Measurements from ENCODE around the gene DIRAS1.
"Not testable (repeated sequence)": the region's sequence is repeated elsewhere in the genome, so short reads cannot be mapped to it uniquely, and the experiment has no call there.

Gene DIRAS1

DNA sequence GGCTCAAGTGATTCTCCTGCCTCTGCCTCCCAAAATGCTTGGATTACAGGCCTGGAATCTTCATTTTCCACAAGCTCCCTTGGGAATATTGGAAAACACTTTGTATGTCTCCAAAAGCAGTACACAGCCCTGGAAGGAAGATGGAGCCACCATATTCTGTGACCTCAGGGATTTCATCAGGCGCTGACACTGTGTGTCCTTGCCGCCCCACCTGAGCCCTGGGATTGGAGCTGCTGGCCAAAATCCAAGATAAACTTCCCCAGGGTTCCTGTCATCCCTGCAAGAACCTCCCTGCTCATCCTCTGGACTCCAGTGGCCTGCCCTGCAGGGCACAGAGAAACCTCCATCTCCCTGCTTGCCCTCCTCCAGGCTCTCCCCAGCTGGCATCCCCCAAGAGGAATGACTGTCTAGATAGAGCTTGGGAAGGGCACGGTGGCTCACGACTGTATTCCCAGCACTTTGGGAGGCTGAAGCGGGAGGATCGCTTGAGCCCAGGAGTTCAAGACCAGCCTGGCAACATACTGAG, 17.4 kb downstream of the DIRAS1 start:
- DNase-seq = no peak

DNA sequence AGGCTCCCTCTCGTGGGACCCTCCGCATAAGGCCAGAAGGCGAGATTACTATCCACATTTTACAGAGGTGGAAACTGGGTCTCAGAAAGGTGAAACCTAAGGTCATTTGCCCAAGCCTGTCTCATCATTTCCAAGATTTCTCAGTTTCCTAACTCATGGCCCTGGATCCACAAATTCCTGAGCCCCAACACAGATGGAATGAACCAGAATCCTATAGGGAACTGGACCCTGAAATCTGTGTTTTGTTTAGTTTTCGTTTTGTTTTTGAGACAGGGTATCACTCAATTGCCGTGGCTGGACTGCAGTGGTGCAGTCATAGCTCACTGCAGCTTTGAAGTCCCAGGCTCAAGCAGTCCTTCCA, 18.1 kb downstream of the DIRAS1 start:
- no peak for DNase-seq

DNA sequence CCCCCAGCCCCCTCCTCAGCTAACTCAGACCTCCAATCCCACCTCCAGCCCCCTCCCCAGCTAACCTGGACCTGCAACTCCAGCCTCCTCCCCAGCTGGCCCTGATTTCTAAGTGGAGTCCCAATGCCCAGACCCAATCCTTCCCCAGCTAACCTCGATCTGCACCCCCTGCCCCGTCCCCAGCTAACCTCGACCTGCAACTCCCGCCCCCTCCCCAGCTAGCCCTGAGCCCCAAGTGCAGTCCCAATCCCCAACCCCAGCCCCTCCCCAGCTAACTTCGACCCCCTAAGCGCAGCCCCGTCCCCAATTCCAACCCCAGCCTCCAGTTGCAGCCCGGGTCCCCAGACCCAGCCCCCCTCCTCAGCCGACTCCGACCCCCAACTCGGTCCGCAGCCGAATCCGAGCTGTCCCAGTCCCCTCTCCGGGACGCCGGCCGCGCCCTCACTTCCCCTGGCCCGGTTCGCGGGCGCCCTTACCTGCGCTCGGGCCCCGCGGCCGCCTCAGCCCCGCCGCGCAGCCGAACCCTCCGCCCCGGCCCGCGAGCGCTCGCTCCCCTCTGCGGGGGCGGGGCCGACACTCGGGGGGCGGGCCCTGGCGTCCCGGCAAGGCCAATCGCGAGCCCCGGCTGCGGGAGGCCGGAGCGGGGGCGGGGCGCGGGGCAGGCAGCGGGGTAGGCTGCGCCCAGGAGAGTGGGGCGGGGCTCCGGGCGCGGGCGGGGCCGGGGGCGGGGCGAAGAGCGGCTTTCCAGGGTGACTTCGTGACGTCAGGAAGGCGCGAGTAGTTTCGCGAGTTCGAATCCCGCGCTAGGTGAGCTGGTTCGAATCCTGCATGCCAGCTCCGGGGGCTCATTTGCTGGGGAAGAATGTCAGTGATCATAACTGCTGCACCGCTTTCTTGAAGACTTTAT, 18.7 kb downstream of the DIRAS1 start, which contains the start of gene GNG7:
Gene GNG7 (minus strand): TSS at position 525 of the 907 bp plus-strand sequence. CDS start 182,006 bp downstream, outside the sequence.
- peak; percentile 94 for DNase-seq

DNA sequence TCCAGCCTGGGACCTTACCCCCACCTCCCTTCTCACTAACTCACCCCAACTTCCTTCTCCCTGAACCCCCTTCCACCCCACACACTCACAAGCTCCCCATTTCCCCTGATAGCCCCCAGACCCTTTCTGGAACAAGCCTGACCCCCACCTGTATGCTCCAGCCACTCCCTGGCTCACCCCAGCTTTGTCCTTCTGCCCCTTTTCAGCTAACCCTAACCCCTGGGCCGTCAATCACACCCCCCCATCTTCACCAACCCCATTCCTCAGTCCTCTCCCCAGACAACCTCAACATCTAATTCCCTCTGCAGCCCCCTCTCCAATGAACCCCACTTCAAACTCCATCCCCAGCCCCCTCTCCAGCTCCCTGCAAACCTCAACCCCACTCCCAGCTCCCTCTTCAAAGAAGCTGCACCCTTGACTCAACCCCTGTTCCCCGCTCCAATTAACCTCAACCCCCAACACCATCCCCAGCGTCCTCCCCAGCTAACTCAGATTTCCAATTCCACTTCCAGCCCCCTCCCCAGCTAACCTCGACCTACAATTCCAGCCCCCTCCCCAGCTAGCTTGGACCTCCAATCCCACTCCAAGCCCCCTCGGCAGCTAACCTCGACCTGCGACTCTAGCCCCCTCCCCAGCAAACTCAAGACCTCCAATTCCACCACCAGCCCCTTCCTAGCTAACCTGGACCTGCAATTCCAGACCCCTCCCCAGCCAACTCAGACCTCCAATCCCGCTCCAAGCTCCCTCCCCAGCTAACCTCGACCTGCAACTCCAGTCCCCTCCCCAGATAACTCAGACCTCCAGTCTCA, 19.6 kb downstream of the DIRAS1 start:
- no peak for DNase-seq

DNA sequence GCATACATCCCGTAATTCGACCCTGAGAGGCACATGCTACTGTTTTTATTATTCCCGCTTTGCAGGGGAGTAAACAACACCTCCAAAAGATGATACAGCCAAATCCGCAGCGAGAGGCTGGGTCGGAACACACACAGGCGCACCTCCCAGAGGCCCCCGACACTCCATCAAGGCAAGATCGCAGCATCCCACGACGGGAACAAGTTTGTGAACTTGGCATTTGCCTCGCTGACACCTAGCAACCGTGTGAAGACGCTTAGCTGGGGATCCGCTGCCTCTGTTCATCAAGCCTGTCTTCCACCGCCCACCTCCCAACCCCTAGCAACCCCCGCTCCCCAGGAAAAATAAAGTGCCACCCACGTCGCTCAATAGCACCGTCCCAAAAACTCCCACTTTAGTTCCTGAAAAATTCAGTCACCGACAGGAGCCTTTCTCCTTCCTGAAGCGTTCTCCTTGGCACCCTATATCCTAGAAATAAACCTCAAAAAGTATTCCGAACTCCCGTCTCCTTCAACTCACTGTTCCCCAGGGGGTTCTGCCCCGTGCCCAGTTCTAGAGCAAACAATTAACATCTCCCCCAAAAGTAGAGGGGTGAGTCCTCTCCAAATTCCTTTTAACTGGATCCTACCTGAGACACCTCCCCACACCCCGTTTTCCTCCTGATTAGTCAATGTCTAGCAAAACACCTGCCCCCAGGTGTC, 20.4 kb downstream of the DIRAS1 start:
- no peak for DNase-seq

DNA sequence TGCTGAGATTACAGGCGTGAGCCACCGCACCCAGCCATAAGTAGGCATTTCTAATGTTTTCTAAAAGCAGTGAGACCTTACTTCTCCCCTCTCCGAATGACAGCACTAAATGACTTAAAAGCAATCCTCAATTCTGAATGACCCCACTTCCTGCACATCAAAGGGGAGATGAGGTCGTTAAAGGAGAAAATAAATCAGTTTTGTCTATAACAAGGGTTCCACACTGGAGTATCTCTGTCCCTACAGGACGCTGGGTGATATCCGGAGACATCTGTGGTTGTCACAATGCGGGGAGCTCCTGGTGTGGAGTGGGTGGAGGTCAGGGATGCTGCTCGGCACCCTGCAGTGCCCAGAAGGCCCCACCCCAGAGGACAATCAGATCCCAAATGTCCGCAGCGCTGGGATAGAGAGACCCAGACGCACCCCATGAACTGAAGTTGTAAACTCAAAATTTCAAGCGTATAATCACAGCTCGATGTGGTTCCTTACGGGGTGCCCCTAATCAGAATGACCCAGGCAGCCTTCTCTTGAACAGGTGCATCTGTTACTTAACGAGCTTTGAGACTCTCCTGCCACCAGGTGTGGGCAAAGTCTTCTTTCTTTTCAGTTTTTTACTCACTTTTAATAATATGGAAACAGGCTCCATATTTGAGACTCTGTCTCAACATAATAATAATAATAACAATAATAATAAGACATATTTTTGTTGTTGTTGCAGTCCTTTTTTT, 21.6 kb downstream of the DIRAS1 start:
- DNase-seq = no peak

DNA sequence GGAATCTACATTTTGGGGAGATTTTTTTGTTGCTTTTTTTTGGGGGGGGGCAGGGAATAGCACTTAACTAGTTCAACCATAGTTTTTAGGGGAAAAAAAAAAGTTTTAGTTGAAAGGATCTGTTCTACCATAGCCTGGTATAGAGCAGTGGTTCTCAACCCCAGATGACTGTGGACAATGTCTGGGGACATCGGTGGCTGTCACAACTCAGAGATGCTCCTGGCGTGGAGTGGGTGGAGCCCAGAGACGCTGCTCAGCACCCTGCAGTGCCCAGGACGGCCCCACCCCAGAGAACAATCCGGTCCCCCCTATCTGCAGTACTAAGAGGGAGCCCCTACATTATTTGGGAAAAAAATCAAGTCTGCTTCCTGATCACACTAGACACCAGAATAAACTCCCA, 27.0 kb downstream of the DIRAS1 start:
- DNase-seq = no peak

DNA sequence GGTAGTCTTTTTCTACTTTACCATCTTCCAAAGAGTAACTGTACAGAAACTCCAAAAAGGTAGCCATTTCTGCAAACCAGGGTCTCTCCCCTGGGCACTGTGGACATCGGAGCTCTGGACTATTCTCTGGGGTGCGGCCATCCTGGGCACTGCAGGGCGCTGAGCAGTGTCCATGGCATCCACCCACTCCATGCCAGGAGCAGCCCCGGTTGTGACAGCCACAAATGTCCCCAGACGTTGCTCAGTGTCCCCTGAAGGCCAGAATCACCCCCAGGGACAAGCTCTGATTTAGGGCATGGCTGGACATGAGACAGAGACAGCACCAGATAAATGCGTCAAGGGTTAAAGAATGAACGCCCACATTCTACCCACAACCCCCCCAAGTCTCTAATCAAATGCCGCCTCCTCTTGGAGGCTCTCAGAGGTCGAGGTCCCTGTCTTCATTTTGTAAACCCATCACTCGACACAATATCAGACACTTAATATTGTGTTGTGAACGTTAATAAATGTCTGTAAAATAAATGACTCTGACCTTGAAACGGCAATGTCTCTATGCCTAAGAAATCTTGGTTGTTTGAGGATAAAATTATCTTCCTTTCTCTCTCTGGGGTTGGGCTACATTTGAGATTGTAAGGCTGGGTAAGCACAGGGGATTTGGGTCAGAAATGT, 27.5 kb downstream of the DIRAS1 start:
- DNase-seq = no peak

DNA sequence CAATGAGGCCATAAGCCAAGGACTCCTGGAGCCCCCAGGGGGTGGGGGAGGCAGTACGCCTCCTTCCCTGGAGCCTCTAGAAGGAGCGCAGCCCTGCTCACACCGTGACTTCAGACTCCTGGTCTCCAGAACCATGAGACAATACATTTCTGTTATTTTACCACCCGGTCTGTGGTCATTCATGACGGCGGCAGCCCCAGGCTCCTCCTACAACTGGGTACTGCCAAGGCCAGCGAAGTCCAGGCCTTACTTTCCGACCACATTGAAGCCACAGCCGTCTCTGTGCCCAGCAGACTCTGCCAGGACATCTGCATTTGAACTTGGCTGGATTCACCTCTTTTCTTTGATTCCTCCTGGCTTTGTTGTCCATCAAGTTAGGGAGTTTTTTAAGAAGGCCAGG, 29.2 kb downstream of the DIRAS1 start:
- DNase-seq = no peak

DNA sequence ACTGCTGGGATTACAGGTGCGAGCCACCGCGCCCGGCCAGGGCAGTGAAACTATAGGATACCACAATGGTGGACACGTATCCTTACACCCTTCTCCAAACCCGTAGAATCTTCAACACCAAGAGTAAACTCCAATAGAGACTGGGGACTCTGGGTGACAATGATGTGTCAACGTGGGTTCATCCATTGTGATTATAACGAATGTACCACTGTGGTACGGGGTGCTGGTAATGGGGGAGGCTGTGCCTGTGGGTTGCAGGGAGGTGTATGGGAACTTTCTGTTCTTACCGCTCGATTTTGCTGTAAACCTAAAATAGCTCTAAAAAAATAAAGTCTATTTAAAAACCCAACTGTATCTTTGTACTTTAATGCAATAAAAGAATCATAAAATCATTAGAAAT, 30.3 kb downstream of the DIRAS1 start:
- no peak for DNase-seq

DNA sequence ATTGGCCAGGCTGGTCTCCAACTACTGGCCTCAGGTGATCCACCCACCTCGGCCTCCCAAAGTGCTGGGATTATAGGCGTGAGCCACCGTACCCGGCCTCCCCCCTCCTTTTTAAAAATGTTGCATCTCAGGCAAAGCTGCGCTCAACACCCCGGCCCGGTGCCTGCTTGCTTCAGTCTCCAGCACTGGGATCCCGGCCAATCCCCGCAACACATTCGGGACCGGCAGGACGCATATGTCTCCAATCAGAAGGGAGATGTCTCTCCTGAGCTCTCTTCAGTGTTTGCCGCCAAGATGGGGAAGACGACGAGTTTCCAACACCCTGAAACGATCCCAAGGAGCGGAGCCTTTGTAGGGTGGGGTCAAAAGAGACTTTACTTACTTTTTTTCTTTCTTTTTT, 34.8 kb downstream of the DIRAS1 start:
- DNase-seq = no peak

DNA sequence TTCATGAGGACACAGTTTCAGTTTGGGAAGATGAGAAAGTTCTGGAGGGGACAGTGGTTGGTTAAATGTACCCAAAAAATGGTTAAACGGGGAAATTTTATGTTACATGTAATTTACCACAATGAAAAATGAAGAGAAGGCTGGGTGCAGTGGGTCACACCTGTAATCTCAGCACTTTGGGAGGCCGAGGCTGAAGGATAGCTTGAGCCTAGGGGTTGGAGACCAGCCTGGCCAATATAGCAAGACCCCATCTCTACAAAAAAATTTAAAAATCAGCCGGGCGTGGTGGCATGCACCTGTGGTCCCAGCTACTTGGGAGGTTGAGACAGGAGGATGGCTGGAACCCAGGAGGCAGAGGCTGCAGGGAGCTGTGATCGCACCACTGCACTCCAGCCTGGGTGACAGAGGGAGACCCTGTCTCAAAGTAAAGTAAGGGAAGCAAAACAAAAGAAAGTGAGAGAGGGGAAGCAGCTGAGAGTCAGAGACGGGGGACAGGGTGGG, 35.9 kb downstream of the DIRAS1 start:
- no peak for DNase-seq

DNA sequence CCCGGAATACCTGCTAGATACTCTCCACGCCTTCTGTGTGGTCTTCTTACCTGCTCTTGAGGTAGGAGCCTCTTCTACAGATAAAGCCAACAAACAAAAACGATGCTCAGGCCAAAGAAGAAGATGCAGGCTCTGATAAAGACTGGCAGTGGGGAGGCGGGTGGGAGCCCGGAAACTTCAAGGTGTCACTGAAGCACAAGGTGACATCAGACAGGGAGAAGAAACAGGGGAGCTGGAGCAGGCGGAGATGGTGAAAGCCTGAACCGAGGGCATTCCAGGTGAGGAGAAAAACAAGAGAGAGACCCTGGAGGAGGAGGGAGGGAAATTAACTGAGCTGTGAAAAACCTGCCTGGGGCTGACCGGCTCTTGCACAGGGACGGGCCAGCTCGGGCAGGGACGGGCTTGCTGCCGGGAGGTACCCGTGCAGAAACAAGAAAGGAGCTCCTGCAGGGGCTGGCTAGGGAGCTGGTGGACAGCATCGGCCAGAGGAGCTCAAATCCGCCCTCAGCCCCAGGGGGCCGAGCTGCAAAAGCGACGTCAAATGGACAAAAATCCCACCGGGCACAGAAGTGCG, 37.7 kb downstream of the DIRAS1 start:
- no peak for DNase-seq

DNA sequence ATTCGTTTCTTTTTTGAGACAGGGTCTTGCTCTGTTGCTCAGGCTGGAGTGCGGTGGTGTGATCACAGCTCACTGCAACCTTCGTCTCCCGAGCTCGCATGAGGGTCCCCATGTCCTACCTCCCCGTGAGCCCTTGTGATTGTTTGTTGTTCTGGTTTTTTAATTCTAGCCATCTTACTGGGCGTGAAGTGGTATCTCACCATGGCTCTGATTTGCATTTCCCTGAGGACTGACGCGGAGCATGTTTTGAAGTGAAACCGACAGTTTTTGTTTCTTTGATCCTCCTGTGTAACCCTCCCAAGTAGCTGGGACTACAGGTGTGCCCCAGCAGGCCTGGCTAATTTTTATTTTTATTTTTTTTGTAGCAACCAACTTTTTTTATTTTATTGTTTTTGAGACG, 40.4 kb downstream of the DIRAS1 start:
- no peak for DNase-seq

DNA sequence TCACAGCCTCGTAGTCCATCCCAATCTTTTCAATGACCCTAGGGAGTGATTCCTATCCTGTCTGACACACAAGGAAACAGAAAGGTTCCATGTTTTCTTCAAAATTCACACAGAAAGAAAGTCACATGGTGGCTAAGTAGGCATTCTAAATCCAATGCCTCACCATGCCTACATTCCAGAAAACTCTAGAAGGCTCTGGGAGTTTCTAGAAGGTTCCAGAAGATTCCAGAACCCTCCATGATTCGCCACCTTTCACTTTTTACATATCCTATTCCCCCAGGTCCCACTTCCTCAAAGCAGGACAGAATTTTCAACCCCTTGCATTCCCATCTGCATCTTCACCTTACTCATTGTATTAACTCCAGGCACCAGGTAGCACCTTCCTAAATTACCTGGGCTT, 41.7 kb downstream of the DIRAS1 start:
- no peak for DNase-seq

DNA sequence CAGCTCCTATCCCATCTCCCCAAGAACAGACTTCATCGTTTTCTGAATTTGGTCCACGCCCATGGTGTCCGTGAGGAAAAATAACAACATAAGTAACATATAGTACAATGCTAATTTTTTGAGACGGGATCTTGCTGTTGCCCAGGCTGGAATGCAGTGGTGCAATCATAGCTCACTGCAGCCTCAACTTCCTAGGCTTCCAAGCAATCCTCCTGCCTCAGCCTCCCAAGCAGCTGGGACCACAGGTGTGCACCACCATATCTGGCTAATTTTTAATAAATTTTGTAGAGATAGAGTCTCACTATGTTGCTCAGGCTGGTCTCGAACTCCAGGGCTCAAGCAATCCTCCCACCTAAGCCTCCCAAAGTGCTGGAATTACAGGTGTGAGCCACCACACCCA, 42.2 kb downstream of the DIRAS1 start:
- not testable (repeated sequence) for DNase-seq

DNA sequence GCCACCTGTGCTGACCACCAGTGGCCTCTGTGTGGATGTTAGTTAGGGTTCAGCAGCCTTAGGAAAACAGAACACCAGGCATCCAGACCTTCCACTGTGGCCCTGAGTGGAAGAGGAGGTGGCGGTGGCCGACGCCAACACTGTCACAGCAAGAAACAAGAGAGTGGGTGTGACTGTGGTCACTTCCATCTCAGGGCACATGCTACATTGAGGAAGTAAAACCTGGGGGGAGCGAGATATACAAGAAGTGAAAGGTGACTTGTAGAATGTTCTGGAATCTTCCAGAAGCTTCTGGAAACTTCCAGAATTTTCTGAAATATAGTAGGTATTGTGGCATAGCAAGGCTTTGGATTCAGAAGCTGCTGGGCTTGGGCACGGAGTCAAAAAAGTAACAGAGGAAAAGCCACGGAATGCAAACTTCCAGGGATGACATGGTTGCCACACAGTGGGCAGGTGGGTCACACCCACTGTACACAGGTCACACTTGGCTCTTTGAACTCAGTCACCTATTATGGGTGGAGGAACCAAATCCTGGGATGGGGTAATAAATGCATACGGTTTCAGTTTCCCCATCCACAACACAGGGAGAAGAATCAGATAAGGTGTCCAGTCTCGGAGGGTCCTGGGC, 43.0 kb downstream of the DIRAS1 start:
- peak; percentile 15 for DNase-seq

DNA sequence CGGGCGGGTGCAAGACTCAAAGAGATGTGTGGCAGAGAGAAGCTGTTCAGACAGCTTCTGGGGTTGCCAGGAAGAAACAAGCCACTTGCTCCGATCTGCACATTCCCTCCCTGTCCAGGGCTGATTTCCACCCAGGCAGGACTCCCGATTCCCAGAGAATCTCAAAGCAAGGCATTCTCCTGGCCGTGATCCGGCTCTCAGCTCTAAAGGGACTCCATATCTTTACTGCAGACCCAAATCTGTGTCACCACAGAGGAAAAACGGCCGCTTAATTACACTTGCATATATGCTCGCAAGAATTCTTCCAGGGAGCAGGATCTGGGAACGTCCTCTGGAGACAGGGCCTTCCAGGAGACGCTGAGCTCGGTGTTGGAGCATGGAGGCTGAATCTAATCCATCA, 44.3 kb downstream of the DIRAS1 start:
- no peak for DNase-seq

DNA sequence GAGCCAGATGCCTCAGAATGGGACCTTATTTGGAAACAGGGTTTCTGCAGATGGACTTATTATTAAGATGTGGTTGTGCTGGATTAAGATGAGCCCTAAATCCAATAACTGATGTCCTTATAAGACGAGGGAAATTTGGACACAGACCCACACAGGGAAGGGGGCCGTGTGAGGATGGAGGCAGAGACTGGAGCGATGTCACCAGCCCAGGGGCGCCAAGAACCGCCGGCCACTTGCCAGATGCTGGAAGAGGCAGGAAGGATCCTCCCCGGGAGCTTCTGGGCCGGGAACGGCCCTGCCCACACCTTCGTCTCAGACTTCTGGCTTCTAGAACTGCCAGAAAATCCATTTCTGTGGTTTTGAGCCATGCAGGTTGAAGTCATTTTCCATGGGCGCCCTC, 45.3 kb downstream of the DIRAS1 start:
- no peak for DNase-seq

DNA sequence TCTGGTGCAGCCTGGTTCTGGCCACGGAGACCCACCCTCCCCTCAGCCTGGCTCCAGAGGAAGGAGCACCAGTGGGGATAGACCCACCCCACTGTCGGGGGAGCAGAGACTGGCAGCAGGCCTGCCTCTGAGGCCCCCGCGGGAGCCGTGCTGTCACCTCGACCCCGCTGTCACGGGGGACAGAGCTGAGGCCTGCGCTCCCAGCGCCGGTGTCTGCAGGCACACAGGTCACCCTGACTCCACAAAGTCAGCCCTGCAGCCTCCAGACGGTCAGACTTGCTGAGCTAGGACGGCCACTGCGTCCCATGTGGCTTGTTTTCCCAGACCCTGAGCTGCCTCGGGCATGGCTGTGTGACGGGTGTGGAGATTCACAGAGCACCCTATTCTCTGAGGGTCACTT, 51.0 kb downstream of the DIRAS1 start:
- no peak for DNase-seq
